ENCODE measurements around the gene TSSK2.

Gene TSSK2

DNA sequence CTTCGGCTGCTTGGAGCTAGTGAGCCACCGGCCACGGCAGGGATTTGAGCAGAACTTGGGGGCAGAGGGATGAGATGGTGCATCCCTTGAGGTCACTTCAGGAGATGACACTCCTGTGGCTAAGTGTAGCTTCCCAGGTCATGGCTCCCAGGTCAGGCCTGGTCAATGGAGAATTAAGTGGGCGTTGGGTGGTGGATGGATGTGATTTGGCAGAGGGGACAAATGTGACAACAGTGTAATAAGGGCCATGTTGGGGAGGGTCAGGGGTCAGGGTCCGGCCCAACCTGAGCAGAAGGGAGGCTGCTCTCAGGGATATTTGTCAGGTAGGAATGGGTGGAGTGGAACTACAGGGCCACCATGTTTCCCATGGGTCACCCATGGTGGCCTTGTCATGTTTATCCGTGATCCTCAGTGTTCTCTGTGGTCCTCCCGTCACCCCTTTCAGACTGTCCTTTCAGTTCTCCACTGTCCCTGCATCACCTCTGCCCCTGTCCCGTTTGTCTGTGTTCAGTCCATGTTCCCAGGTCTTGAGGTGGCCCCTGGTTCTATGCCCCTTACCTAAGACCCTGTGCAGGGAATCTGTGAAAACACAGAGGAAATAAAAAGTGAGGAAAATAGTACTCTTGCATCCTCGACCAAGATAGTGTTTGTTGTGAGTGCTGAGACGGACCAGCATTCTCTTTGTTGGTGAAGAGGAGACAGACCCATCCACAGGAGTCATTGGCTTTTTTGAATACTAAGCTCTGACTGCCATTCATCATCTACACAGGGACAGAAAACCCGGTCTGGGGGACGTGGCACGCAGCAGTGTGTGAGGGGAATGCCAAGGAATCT, 41.3 kb downstream of the TSSK2 start:
- DNase-seq: no peak

GRCh38 chr22:19173047-19174035, 42.2 kb downstream of the TSSK2 start:
- DNase-seq: no peak

- peak in 1 of 2 experiments; percentile 51 for DNase-seq
These were observed 43.3 kb downstream of the TSSK2 start for GRCh38 chr22:19174106-19175025.

- no peak for DNase-seq
These were observed 44.0 kb downstream of the TSSK2 start for GRCh38 chr22:19175026-19175601.

GRCh38 chr22:19175602-19176174, 44.6 kb downstream of the TSSK2 start:
- no peak for DNase-seq

GRCh38 chr22:19176175-19176643, 45.1 kb downstream of the TSSK2 start:
- no peak for DNase-seq

GRCh38 chr22:19176732-19177131, 45.6 kb downstream of the TSSK2 start:
- no peak for DNase-seq

DNA sequence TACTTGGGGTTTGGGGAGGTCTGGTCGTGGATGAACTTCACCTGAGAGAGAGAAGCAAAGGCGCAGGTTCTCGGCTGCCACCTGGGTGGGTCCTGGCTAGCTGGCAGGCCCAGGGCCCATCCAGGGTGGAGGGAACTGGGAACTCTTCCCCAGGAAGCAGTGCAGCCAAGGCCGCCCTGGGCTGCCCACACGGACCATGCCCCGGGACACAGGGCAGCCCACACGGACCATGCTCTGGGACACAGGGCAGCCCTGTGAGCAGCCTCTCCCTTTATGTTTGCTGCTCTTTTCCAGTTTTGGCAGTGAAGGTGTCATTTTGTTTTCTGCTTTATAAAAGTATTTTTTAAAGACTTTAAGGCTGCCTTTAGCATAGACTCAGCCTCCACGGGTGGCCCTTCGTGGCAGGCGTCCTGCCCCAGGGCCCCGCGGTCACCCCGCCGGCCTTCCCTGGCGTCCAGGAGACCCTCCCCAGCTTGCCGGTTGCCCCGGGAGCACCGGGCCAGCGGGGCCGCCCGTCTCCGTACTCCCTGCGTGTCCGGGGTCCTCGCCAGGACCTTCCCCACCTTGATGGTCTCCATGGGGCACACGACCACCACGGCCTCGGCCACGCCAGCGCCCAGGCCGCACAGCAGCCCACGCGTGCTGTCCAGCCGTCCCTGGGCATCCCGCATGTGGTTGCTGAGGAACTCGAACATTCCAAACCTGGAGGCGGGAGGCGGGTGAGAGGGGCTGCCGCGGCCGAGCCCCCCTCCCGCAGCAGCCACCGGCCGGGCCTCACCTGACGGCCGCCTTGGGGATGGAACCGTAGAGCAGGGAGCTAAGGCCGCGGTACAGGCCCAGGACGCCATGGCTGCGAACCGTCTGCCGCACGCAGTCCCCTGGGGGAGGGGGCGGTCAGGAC, 46.3 kb downstream of the TSSK2 start:
- DNase-seq: no peak

DNA sequence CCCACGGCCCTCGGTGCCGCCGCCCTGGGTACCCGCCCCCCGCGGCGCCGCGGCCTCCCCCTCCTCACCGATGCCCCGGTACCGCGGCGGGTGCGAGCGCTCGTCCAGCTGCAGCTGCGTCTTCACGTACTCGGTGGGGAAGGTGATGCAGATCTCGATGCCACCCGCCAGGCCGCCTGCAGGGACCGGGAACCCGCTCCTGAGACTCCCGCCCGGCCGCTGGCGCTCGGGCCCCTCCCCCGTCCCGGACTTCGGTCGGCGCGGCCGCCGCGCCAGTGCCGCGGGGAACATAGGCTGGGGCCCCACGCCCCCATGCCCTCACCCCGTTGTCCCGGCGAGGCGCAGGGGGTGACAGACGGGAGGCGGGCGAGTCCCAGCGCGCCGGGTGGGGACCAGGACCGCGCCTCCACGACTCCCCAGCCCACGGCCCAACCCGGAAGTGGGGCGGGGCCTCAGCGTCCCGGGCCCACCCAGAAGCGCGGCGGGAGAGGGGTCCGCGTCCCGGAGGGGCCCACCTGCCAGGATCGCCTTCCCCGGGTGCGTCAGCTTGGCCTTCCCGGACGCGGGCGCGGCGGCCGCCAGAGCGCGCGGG, 47.1 kb downstream of the TSSK2 start:
- peak; percentile 28 to 76 for DNase-seq

- DNase-seq: peak; percentile 60 to 96
These were observed 47.8 kb downstream of the TSSK2 start, which contains the start of gene SLC25A1 for GRCh38 chr22:19178657-19179496. TSS of gene SLC25A1 (minus strand) at chr22:19178736. CDS start at chr22:19178673, 63 bp downstream.

DNA sequence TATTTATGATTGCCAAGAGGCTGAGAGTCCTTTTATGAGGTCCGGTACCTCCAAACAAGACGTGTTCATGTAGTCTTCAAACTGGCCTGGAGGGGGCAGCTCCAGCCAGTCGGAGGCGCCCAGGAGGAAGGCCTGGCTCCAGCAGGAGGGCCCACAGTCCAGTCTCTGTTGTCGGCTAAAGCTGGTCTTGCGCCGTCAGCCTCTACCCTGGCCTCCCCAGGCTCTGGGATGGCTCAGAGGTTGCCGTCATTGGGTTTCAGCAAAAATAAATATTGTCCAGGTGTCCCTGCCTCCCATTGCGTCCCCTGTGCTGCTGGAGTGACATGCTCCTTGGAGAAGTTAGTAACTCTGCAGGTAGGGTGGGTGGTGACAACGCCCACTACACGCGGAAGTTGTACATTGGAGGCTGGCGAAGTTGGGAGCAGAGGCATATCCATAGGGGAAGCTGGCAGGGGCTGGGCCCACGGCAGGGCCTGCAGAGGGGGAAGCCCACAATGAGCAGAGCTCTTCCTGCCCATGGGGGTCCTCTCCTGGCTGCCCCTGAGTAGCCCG, 48.5 kb downstream of the TSSK2 start:
- peak; percentile 65 to 68 for DNase-seq

- DNase-seq: no peak
These were observed 49.1 kb downstream of the TSSK2 start for GRCh38 chr22:19180234-19180633.

DNA sequence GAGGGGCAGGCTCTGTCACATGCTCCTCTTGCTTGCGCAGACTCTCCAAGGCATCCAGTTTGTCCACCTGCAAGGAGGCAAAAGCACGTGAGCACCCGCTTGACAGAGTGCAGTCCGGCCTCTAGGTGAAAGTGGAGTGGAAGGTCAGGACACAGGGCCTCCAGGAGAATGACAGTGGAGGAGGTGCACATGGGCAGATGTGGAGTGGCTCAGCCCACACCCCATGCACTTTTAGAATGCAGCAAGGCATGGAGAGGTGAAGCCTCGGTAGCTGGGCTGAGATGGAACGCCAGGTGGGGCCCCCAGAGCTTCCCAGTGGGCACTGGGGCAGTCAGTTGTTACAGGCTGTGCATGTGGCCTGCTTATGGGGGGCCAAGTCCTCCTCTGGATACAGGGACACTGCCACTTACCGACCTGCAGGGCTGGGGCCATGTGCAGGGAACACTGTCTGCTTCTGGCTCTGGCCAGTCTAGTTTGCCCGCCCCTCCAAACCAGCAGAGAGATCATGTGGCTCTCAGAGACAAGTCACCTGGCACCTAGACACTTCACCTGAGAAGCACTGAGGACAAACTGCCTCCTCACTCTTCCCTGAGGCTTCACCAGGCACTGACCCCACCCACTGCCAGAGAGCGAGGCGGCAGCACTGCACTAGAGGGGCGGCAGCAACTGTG, 49.8 kb downstream of the TSSK2 start:
- no peak for DNase-seq

- no peak for DNase-seq
These were observed 50.8 kb downstream of the TSSK2 start for GRCh38 chr22:19181786-19182471.

All from NCI-H446 (cell line).